ENCODE data around the gene LIPA.

Gene LIPA

DNA sequence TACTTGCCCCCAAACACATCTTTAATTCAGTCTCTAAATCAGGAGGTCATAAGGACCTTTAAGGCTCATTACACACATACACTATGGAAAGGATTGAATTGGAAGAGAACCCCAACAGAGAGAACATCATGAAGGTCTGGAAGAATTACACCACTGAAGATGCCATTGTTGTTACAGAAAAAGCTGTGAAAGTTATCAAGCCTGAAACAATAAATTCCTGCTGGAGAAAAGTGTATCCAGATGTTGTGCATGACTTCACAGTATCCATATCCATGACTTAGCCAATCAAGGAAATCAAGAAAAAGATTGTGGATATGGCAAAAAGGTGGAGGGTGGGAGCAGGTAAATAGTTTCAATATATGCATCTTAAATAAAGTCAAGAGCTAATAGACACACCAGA, 13.7 kb downstream of the LIPA start:
- Histone ChIP-seq H3K27ac (ENCODE audit: low read length) (no peak overlapping the region), H3K27me3 (ENCODE audit: control insufficient read depth, insufficient read depth, low read length) (no peaks in the 10 kb centered on the region), H3K4me1 (ENCODE audit: control insufficient read depth, low read depth, low read length) (peaks cover 28% of the 10 kb centered on the region), H3K4me3 (ENCODE audit: low read length) (no peak overlapping the region), H3K36me3 (ENCODE audit: control insufficient read depth, low read depth, low read length) (no peaks in the 10 kb centered on the region), H3K9me3 (ENCODE audit: control insufficient read depth, low read depth, low read length) (no peaks in the 10 kb centered on the region), H3K9ac (ENCODE audit: low read length) (no peak overlapping the region)

GRCh38 chr10:89236226-89236797, 15.3 kb downstream of the LIPA start:
- H3K27ac ChIP-seq (ENCODE audit: low read length): no peak overlapping the region
- H3K36me3 ChIP-seq (ENCODE audit: control insufficient read depth, low read depth, low read length): no peaks in the 10 kb centered on the region
- H3K9me3 ChIP-seq (ENCODE audit: control insufficient read depth, low read depth, low read length): no peaks in the 10 kb centered on the region
- H3K9ac ChIP-seq (ENCODE audit: low read length): no peak overlapping the region
- peaks cover 14% of the 10 kb centered on the region for H3K4me1 ChIP-seq (ENCODE audit: control insufficient read depth, low read depth, low read length)
- H3K4me3 ChIP-seq (ENCODE audit: low read length): no peak overlapping the region
- H3K27me3 ChIP-seq (ENCODE audit: control insufficient read depth, insufficient read depth, low read length): no peaks in the 10 kb centered on the region

DNA sequence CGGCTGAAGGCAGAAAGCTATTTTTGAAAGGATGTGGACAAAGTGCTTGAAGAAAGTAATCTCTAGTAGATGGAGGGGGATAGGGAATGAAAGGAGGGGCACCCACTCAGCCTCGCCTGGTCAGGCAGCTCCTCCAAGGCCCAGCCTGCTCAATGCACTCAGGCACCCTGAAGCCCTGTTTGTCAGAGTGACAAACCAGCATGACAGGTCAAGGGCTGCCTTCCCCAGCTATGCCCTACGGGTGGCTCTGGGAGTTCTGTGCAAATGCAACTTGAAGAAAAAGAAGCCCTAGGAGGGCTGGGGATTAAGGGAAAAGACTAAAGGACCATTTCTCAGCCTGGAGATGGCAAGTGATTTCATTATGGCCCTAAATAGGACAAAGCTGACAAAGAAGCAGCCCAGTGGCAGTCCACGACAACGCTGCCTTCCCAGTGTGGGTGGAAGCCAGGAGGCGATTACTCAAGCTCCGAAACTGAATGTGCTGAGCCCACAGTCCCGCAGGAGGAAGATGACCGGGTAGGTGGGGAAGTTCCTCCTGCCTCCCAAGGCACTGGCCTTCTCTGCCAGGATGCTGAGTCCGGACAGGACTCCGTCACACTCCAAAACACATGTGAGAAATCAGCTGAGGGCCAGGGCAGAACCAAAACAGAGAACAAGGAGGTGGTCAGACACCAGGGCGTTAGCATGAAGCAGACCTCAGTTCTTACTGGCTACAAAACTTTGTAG, 16.3 kb downstream of the LIPA start:
- no peaks in the 10 kb centered on the region for H3K9me3 ChIP-seq (ENCODE audit: control insufficient read depth, low read depth, low read length)
- peak overlapping the region; percentile 25 for H3K4me3 ChIP-seq (ENCODE audit: low read length)
- peaks cover 12% of the 10 kb centered on the region for H3K4me1 ChIP-seq (ENCODE audit: control insufficient read depth, low read depth, low read length)
- no peaks in the 10 kb centered on the region for H3K36me3 ChIP-seq (ENCODE audit: control insufficient read depth, low read depth, low read length)
- H3K9ac ChIP-seq (ENCODE audit: low read length): peak overlapping the region; percentile 10
- H3K27ac ChIP-seq (ENCODE audit: low read length): no peak overlapping the region
- no peaks in the 10 kb centered on the region for H3K27me3 ChIP-seq (ENCODE audit: control insufficient read depth, insufficient read depth, low read length)

DNA sequence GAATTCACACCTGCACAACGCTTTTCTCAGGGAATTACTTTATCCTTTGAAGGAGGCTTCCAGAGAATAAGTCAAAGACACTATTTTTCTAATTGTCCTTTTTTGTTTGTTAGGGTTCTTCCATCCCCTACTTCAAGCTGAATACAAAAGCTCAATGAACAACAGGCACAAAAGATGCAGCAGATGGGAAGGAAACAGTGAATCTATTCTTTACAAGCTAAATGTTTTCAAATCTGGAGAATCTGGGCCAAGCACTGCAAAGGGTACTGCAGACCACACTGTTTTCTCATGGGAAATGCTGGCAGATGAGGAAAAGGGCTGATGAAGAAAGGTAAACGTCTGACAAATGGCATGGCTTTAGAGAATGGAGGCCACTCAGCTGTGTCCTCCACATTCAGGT, 18.5 kb downstream of the LIPA start:
- Histone ChIP-seq H3K9ac (ENCODE audit: low read length) (no peak overlapping the region), H3K9me3 (ENCODE audit: control insufficient read depth, low read depth, low read length) (no peaks in the 10 kb centered on the region), H3K27ac (ENCODE audit: low read length) (no peak overlapping the region), H3K36me3 (ENCODE audit: control insufficient read depth, low read depth, low read length) (no peaks in the 10 kb centered on the region), H3K4me3 (ENCODE audit: low read length) (no peak overlapping the region), H3K27me3 (ENCODE audit: control insufficient read depth, insufficient read depth, low read length) (no peaks in the 10 kb centered on the region), H3K4me1 (ENCODE audit: control insufficient read depth, low read depth, low read length) (peaks cover 12% of the 10 kb centered on the region)

GRCh38 chr10:89228962-89229361, 22.6 kb downstream of the LIPA start:
- Histone ChIP-seq H3K27me3 (ENCODE audit: control insufficient read depth, insufficient read depth, low read length) (no peaks in the 10 kb centered on the region), H3K27ac (ENCODE audit: low read length) (no peak overlapping the region), H3K9me3 (ENCODE audit: control insufficient read depth, low read depth, low read length) (no peaks in the 10 kb centered on the region), H3K4me3 (ENCODE audit: low read length) (no peak overlapping the region), H3K9ac (ENCODE audit: low read length) (no peak overlapping the region), H3K36me3 (ENCODE audit: control insufficient read depth, low read depth, low read length) (no peaks in the 10 kb centered on the region), H3K4me1 (ENCODE audit: control insufficient read depth, low read depth, low read length) (peaks cover 7% of the 10 kb centered on the region)

GRCh38 chr10:89228146-89228545, 23.4 kb downstream of the LIPA start:
- Histone ChIP-seq H3K4me1 (ENCODE audit: control insufficient read depth, low read depth, low read length) (peaks cover 7% of the 10 kb centered on the region), H3K36me3 (ENCODE audit: control insufficient read depth, low read depth, low read length) (no peaks in the 10 kb centered on the region), H3K9ac (ENCODE audit: low read length) (no peak overlapping the region), H3K9me3 (ENCODE audit: control insufficient read depth, low read depth, low read length) (no peaks in the 10 kb centered on the region), H3K27me3 (ENCODE audit: control insufficient read depth, insufficient read depth, low read length) (no peaks in the 10 kb centered on the region), H3K4me3 (ENCODE audit: low read length) (no peak overlapping the region), H3K27ac (ENCODE audit: low read length) (no peak overlapping the region)

DNA sequence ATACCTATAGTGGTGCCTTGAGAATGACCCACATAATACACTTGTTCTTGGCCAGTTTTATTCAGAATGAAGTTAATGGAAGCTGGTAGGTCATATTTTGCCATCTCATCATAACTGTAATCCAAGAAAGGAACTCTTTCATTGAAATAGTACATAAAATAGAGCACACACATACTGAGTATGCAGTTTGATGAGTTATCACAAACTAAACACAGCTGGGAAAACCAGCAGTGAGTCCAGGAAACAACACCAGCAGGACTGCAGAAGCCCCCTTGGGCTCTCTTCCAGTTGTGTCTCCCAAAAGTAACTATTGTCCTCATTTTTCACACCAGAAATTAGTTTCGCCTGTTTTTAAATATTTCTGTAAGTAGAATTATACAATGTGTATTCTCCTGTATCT, 24.7 kb downstream of the LIPA start:
- H3K9ac ChIP-seq (ENCODE audit: low read length): no peak overlapping the region

GRCh38 chr10:89224739-89225443, 26.7 kb downstream of the LIPA start:
- Histone ChIP-seq H3K27ac (ENCODE audit: low read length) (peak overlapping the region; percentile 16), H3K9me3 (ENCODE audit: control insufficient read depth, low read depth, low read length) (no peaks in the 10 kb centered on the region), H3K36me3 (ENCODE audit: control insufficient read depth, low read depth, low read length) (no peaks in the 10 kb centered on the region), H3K4me3 (ENCODE audit: low read length) (no peak overlapping the region), H3K27me3 (ENCODE audit: control insufficient read depth, insufficient read depth, low read length) (no peaks in the 10 kb centered on the region), H3K4me1 (ENCODE audit: control insufficient read depth, low read depth, low read length) (peaks cover 18% of the 10 kb centered on the region), H3K9ac (ENCODE audit: low read length) (no peak overlapping the region)

More for the DNA sequence above, 24.7 kb downstream of the LIPA start:
- Histone ChIP-seq H3K9me3 (ENCODE audit: control insufficient read depth, low read depth, low read length) (no peaks in the 10 kb centered on the region), H3K27me3 (ENCODE audit: control insufficient read depth, insufficient read depth, low read length) (no peaks in the 10 kb centered on the region), H3K4me3 (ENCODE audit: low read length) (no peak overlapping the region), H3K27ac (ENCODE audit: low read length) (no peak overlapping the region), H3K4me1 (ENCODE audit: control insufficient read depth, low read depth, low read length) (peaks cover 7% of the 10 kb centered on the region), H3K36me3 (ENCODE audit: control insufficient read depth, low read depth, low read length) (no peaks in the 10 kb centered on the region)

DNA sequence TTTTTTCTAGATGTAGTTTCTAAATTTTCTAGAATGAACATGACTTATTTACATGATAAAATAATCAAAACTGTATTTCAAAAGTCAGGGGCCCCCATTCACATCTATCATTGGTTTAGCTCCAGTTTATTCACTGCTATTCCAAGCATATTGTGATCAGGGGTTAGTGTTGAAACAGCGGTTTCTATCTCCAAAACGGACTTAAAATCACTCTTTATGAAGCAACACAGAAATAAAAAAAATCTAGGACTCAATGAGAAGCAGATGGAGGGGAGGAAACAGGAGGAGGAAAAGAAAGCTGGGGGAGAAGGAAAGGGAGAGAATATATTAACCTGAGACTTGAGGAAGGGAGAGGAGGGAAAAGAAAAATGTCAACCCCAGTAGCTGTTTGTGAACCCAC, 29.7 kb downstream of the LIPA start:
- Histone ChIP-seq H3K27me3 (ENCODE audit: control insufficient read depth, insufficient read depth, low read length) (no peaks in the 10 kb centered on the region), H3K4me3 (ENCODE audit: low read length) (no peak overlapping the region), H3K9ac (ENCODE audit: low read length) (no peak overlapping the region), H3K36me3 (ENCODE audit: control insufficient read depth, low read depth, low read length) (no peaks in the 10 kb centered on the region), H3K4me1 (ENCODE audit: control insufficient read depth, low read depth, low read length) (peaks cover 24% of the 10 kb centered on the region), H3K9me3 (ENCODE audit: control insufficient read depth, low read depth, low read length) (no peaks in the 10 kb centered on the region), H3K27ac (ENCODE audit: low read length) (no peak overlapping the region)

GRCh38 chr10:89219513-89220218, 31.9 kb downstream of the LIPA start:
- H3K4me1 ChIP-seq (ENCODE audit: control insufficient read depth, low read depth, low read length): peaks cover 17% of the 10 kb centered on the region
- no peaks in the 10 kb centered on the region for H3K36me3 ChIP-seq (ENCODE audit: control insufficient read depth, low read depth, low read length)
- H3K27me3 ChIP-seq (ENCODE audit: control insufficient read depth, insufficient read depth, low read length): no peaks in the 10 kb centered on the region
- H3K9me3 ChIP-seq (ENCODE audit: control insufficient read depth, low read depth, low read length): no peaks in the 10 kb centered on the region
- H3K4me3 ChIP-seq (ENCODE audit: low read length): no peak overlapping the region
- H3K9ac ChIP-seq (ENCODE audit: low read length): no peak overlapping the region
- H3K27ac ChIP-seq (ENCODE audit: low read length): no peak overlapping the region

Measured in iPS-18a (cell line).